ENCODE data around the gene TGFA.

DNA sequence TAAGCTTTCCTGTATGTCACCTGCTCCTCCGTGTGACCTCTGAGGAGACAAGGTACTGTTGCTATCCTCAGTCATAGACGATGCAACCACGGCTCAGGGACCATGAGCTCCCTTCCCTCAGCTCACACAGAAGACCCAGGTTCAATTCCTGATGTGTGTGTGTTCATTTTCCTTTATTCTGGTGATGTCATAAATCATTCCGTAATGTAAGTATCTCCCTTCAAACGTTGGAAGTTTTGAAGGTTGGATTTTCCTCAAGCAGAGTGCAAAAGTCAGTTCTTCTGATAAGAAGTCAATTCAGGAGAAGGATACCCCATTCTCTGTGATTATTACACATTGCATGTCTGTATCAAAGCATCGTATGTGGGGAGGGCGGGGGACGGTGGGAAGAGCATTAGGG is 132.9 kb downstream of the TGFA start:
- TF ChIP-seq, protein P1, sequence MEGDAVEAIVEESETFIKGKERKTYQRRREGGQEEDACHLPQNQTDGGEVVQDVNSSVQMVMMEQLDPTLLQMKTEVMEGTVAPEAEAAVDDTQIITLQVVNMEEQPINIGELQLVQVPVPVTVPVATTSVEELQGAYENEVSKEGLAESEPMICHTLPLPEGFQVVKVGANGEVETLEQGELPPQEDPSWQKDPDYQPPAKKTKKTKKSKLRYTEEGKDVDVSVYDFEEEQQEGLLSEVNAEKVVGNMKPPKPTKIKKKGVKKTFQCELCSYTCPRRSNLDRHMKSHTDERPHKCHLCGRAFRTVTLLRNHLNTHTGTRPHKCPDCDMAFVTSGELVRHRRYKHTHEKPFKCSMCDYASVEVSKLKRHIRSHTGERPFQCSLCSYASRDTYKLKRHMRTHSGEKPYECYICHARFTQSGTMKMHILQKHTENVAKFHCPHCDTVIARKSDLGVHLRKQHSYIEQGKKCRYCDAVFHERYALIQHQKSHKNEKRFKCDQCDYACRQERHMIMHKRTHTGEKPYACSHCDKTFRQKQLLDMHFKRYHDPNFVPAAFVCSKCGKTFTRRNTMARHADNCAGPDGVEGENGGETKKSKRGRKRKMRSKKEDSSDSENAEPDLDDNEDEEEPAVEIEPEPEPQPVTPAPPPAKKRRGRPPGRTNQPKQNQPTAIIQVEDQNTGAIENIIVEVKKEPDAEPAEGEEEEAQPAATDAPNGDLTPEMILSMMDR (conservative IDR thresholded peaks at IDR 0.05; ENCODE audit: low read length): no peak
- no peak for TF ChIP-seq EZH2phosphoT487 (IDR thresholded peaks at IDR 0.05; ENCODE audit: borderline replicate concordance, low read depth, low read length)
